Body of pancreas (tissue), 4 donors: ENCODE measurements around the gene ABCB4.

ENCODE experiments used
- CTCF ChIP-seq, 7 experiments: fragments of 450-650 bp in 4 of 7; fragments of 200-600 bp in 3 of 7; sonication (generic) in 3 of 7; IDR thresholded peaks; one replicate each; pipeline ENCODE4 v1.5.1; 2016 to 2019; ENCODE audit warnings: antibody characterized with exemption in 7 of 7
- POLR2A ChIP-seq, 3 donors: fragments of 450-650 bp; IDR thresholded peaks; one replicate each; pipeline ENCODE4 v1.6.1; 2016; ENCODE audit warnings: antibody characterized with exemption in 3 of 3, mild to moderate bottlenecking in 2 of 3

- TF ChIP-seq CTCF (IDR thresholded peaks at IDR 0.05) (no peak), POLR2A (IDR thresholded peaks at IDR 0.05) (no peak)
These were observed 17.3 kb downstream of the ABCB4 start for GRCh38 chr7:87458148-87458547.
